NB4 (cell line): ENCODE results near the gene CELF6.

Experiments
- DNase-seq: peaks from one replicate; pipeline ENCODE4 v3.0.0; 2010; ENCODE audit warnings: low read depth
- H3K4me3 ChIP-seq: one replicate; pipeline ENCODE4 v1.5.1; 2011; ENCODE audit warnings: mild to moderate bottlenecking, low read depth, low read length, moderate library complexity
- MAX ChIP-seq: IDR thresholded peaks from 2 replicates; pipeline ENCODE4 v1.6.1; 2011; ENCODE audit warnings: low read depth, low read length
- MYC ChIP-seq: IDR thresholded peaks from 2 replicates; pipeline ENCODE4 v1.6.1; 2011; ENCODE audit warnings: low read depth, low read length
- POLR2A ChIP-seq: IDR thresholded peaks from 2 replicates; pipeline ENCODE4 v1.6.1; 2011; ENCODE audit warnings: mild to moderate bottlenecking; ENCODE audit not compliant: insufficient read length; ENCODE audit errors: extremely low read depth
- TF ChIP-seq, protein P1 (sequence below): IDR thresholded peaks from one replicate; pipeline ENCODE4 v1.5.1; 2012; ENCODE audit warnings: low read depth, low read length

The CELF6 gene

DNA sequence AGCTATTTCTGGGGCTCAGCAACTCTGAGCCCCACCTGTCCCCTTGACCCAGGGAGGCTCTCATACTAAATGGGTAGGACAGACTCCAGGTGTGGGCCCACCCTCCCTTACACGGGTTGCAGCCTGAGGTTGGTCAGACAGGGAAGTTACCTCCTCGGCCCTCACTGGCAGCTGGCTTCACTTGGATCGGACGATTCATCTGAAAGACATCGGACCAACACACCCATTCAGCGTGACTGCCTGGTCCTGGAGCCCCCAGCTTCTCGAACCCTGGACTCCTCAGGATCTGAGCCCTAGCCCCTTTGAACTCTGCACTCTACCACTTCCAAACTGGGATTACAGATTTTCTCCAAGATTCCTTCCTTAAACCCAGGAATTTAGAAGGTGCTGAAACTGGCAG lies 15.4 kb downstream of the CELF6 start:
- H3K4me3 ChIP-seq: no peak overlapping the region
- TF ChIP-seq POLR2A (no peak), MYC (no peak), MAX (no peak)
- TF ChIP-seq, protein P1, sequence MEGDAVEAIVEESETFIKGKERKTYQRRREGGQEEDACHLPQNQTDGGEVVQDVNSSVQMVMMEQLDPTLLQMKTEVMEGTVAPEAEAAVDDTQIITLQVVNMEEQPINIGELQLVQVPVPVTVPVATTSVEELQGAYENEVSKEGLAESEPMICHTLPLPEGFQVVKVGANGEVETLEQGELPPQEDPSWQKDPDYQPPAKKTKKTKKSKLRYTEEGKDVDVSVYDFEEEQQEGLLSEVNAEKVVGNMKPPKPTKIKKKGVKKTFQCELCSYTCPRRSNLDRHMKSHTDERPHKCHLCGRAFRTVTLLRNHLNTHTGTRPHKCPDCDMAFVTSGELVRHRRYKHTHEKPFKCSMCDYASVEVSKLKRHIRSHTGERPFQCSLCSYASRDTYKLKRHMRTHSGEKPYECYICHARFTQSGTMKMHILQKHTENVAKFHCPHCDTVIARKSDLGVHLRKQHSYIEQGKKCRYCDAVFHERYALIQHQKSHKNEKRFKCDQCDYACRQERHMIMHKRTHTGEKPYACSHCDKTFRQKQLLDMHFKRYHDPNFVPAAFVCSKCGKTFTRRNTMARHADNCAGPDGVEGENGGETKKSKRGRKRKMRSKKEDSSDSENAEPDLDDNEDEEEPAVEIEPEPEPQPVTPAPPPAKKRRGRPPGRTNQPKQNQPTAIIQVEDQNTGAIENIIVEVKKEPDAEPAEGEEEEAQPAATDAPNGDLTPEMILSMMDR: no peak
- DNase-seq: no peak

DNA sequence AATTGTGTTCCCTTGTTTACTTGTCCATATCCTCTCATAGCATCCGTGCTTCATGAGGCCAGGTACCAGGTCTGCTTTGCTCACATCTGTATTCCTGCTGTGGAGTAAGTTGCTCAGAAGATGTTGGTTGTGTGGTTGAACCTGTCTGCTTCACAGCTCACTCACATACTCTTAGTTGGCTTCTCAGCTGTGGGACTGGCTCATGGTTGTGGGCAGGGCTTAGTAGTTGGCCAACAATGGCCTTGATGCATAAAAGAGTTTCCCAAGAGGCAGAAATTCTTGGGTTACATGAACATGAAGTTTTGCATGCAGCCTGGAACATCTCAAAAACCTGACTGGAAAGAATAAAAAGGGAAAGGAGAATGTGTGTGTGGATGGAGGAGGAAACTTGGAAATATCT lies 17.0 kb downstream of the CELF6 start:
- TF ChIP-seq MAX (no peak), MYC (no peak), POLR2A (no peak)
- TF ChIP-seq, protein P1: no peak
- DNase-seq: no peak
- H3K4me3 ChIP-seq: no peak overlapping the region

GRCh38 chr15:72289597-72290325 lies 30.2 kb downstream of the CELF6 start:
- TF ChIP-seq POLR2A (no peak), MYC (no peak), MAX (no peak)
- TF ChIP-seq, protein P1: no peak
- no peak for DNase-seq
- H3K4me3 ChIP-seq: no peak overlapping the region

- no peak for DNase-seq
- TF ChIP-seq, protein P1: no peak
- TF ChIP-seq MAX (no peak), POLR2A (no peak), MYC (no peak)
- no peak overlapping the region for H3K4me3 ChIP-seq
These were observed 31.0 kb downstream of the CELF6 start for GRCh38 chr15:72288796-72289596.

GRCh38 chr15:72285927-72286516 lies 33.9 kb downstream of the CELF6 start:
- H3K4me3 ChIP-seq: no peak overlapping the region
- peak; percentile 64 for DNase-seq
- no peak for TF ChIP-seq MAX
- no peak for TF ChIP-seq MYC
- TF ChIP-seq POLR2A: no peak
- TF ChIP-seq, protein P1: peak; percentile 84
